H9 (cell line): ENCODE data around the gene RASA3. TPM values are rescaled to one million over a fixed set of nuclear protein-coding genes. Genes with fewer than 3 reads are reported as not detected.

ENCODE experiments used
- DNase-seq: peaks from one replicate; pipeline ENCODE4 v3.0.0-alpha.2; 2017
- H2AFZ ChIP-seq: one replicate; pipeline ENCODE4 v1.6.1; 2013; ENCODE audit warnings: mild to moderate bottlenecking, low read length, control low read depth, moderate library complexity
- H2AK5ac ChIP-seq: 2 replicates; pipeline ENCODE4 v1.6.1; 2013; ENCODE audit warnings: low read length, control low read depth, mixed read lengths; ENCODE audit not compliant: insufficient read length
- H2BK120ac ChIP-seq: one replicate; pipeline ENCODE4 v1.6.1; 2013; ENCODE audit warnings: low read depth, mild to moderate bottlenecking, low read length, control low read depth, inconsistent platforms; ENCODE audit not compliant: poor library complexity, severe bottlenecking
- H2BK12ac ChIP-seq: 2 replicates; pipeline ENCODE4 v1.6.1; 2013; ENCODE audit warnings: low read length, control low read depth, mixed read lengths, low read depth; ENCODE audit not compliant: insufficient read length
- H2BK15ac ChIP-seq: 2 replicates; pipeline ENCODE4 v1.6.1; 2013; ENCODE audit warnings: low read depth, low read length, control low read depth
- H2BK20ac ChIP-seq: one replicate; pipeline ENCODE4 v1.6.1; 2013; ENCODE audit warnings: low read depth, mild to moderate bottlenecking, low read length, control low read depth, inconsistent platforms; ENCODE audit not compliant: poor library complexity, severe bottlenecking
- H2BK5ac ChIP-seq: 2 replicates; pipeline ENCODE4 v1.6.1; 2013; ENCODE audit warnings: low read length, control low read depth, mixed read lengths; ENCODE audit not compliant: insufficient read length
- H3K14ac ChIP-seq: 2 replicates; pipeline ENCODE4 v1.6.1; 2013; ENCODE audit warnings: low read length, control low read depth; ENCODE audit not compliant: insufficient read depth
- H3K18ac ChIP-seq: 2 replicates; pipeline ENCODE4 v1.6.1; 2013; ENCODE audit warnings: low read depth, mild to moderate bottlenecking, mixed read lengths, low read length, control low read depth; ENCODE audit not compliant: insufficient read length
- H3K23ac ChIP-seq: 2 replicates; pipeline ENCODE4 v1.6.1; 2013; ENCODE audit warnings: low read length, control low read depth, mixed read lengths, low read depth; ENCODE audit not compliant: insufficient read length
- H3K23me2 ChIP-seq: 2 replicates; pipeline ENCODE4 v1.6.1; 2013; ENCODE audit warnings: low read depth, mild to moderate bottlenecking, mixed read lengths, low read length, control low read depth; ENCODE audit not compliant: insufficient read length, poor library complexity, severe bottlenecking
- H3K27ac ChIP-seq: 2 replicates; pipeline ENCODE4 v1.5.1; 2013; ENCODE audit warnings: low read length, control low read depth, mixed read lengths, low read depth; ENCODE audit not compliant: insufficient read length
- H3K27me3 ChIP-seq: 2 replicates; pipeline ENCODE4 v1.6.1; 2013; ENCODE audit warnings: low read length, control low read depth, inconsistent platforms; ENCODE audit not compliant: insufficient read depth
- H3K4ac ChIP-seq: 2 replicates; pipeline ENCODE4 v1.6.1; 2013; ENCODE audit warnings: low read depth, mild to moderate bottlenecking, control low read depth, inconsistent platforms, low read length, moderate library complexity
- H3K4me1 ChIP-seq: 2 replicates; pipeline ENCODE4 v1.6.1; 2013; ENCODE audit warnings: low read length, control low read depth, inconsistent platforms; ENCODE audit not compliant: insufficient read depth
- H3K4me2 ChIP-seq: 2 replicates; pipeline ENCODE4 v1.6.1; 2013; ENCODE audit warnings: low read length, control low read depth, mixed read lengths; ENCODE audit not compliant: insufficient read length, insufficient read depth
- H3K56ac ChIP-seq: 2 replicates; pipeline ENCODE4 v1.6.1; 2013; ENCODE audit warnings: low read depth, mild to moderate bottlenecking, mixed read lengths, low read length, control low read depth; ENCODE audit not compliant: insufficient read length
- H3K79me1 ChIP-seq: 2 replicates; pipeline ENCODE4 v1.6.1; 2013; ENCODE audit warnings: low read depth, mild to moderate bottlenecking, moderate library complexity, low read length, control low read depth, inconsistent platforms; ENCODE audit not compliant: insufficient read depth, poor library complexity, severe bottlenecking
- H3K79me2 ChIP-seq: 2 replicates; pipeline ENCODE4 v1.6.1; 2013; ENCODE audit warnings: low read length, control low read depth, inconsistent platforms; ENCODE audit not compliant: insufficient read depth
- H3K9ac ChIP-seq: 2 replicates; pipeline ENCODE4 v1.6.1; 2013; ENCODE audit warnings: low read length, control low read depth, mixed read lengths; ENCODE audit not compliant: insufficient read length; ENCODE audit errors: extremely low read depth
- H3K9me3 ChIP-seq: one replicate; pipeline ENCODE4 v1.6.1; 2013; ENCODE audit warnings: low read depth, low read length, inconsistent platforms; ENCODE audit not compliant: control insufficient read depth
- H3T11ph ChIP-seq: one replicate; pipeline ENCODE4 v1.6.1; 2013; ENCODE audit warnings: mild to moderate bottlenecking, low read length, control low read depth, inconsistent platforms
- H4K20me1 ChIP-seq: one replicate; pipeline ENCODE4 v1.6.1; 2013; ENCODE audit not compliant: control insufficient read depth, insufficient read length, insufficient read depth
- H4K5ac ChIP-seq: 2 replicates; pipeline ENCODE4 v1.6.1; 2013; ENCODE audit warnings: low read depth, mild to moderate bottlenecking, mixed read lengths, low read length, control low read depth; ENCODE audit not compliant: insufficient read length
- H4K8ac ChIP-seq: replicated peaks from 2 replicates; pipeline ENCODE4 v1.6.1; 2013; ENCODE audit warnings: low read length, control low read depth, mixed read lengths, low read depth; ENCODE audit not compliant: insufficient read length
- H4K91ac ChIP-seq: 2 replicates; pipeline ENCODE4 v1.6.1; 2013; ENCODE audit warnings: low read depth, mild to moderate bottlenecking, moderate library complexity, mixed read lengths, low read length, control low read depth; ENCODE audit not compliant: insufficient read length
- H3K27ac Mint-ChIP-seq, 3 experiments: 2 replicates in 2 of 3; 3 replicates in 1 of 3; pipeline ENCODE4 v1.8.0; 2020 to 2021; ENCODE audit warnings: mixed read lengths in 3 of 3, mild to moderate bottlenecking in 1 of 3, moderate library complexity in 1 of 3
- H3K27me3 Mint-ChIP-seq: 2 replicates; pipeline ENCODE4 v1.8.0; 2021; ENCODE audit warnings: low read depth, mild to moderate bottlenecking, moderate library complexity, mixed read lengths
- H3K36me3 Mint-ChIP-seq, 3 experiments: 2 replicates in 2 of 3; 3 replicates in 1 of 3; pipeline ENCODE4 v1.8.0; 2020 to 2021; ENCODE audit warnings: low read depth in 3 of 3, mixed read lengths in 3 of 3; ENCODE audit not compliant: insufficient read depth in 1 of 3
- H3K4me1 Mint-ChIP-seq, 2 experiments: 2 replicates each; pipeline ENCODE4 v1.8.0; 2020; ENCODE audit warnings: mixed read lengths in 2 of 2
- H3K4me3 Mint-ChIP-seq, 2 experiments: 2 replicates in 1 of 2; 3 replicates in 1 of 2; pipeline ENCODE4 v1.8.0; 2020 to 2021; ENCODE audit warnings: mild to moderate bottlenecking in 2 of 2, mixed read lengths in 2 of 2, moderate library complexity in 1 of 2
- H3K9me3 Mint-ChIP-seq, 2 experiments: 2 replicates in 1 of 2; 3 replicates in 1 of 2; pipeline ENCODE4 v1.8.0; 2020; ENCODE audit warnings: mild to moderate bottlenecking in 2 of 2, mixed read lengths in 2 of 2, moderate library complexity in 1 of 2
- CTCF ChIP-seq: fragments of 200-600 bp; sonication (generic); conservative IDR thresholded peaks from 3 replicates; pipeline ENCODE4 v1.8.0; 2021; ENCODE audit warnings: antibody characterized with exemption, mild to moderate bottlenecking
- WGBS: extraction: QIAGEN DNeasy Blood & Tissue Kit; methylation state at CpG from one replicate; pipeline ENCODE4 v1.1.7; 2013; ENCODE audit warnings: missing lambda C conversion rate, low lambda C conversion rate, mixed read lengths; ENCODE audit not compliant: insufficient read length; ENCODE audit errors: extremely low coverage; 5-methylcytosine and 5-hydroxymethylcytosine counted together
- total RNA-seq: library from RNA; stranded (reverse); gene quantifications from 2 replicates; pipeline ENCODE4 v1.2.1, GENCODE V29; 2021

Gene RASA3
- total RNA-seq, 1 experiment from 2014 or later, result 12.3 TPM

- Histone ChIP-seq H3K4me1 (no peaks in the 10 kb centered on the region), H3K9ac (no peak overlapping the region), H3K23ac (no peak overlapping the region), H3K18ac (no peak overlapping the region), H3K79me1 (no peaks in the 10 kb centered on the region), H4K8ac (no peak overlapping the region), H4K91ac (no peak overlapping the region), H3T11ph (no peak overlapping the region), H3K79me2 (no peaks in the 10 kb centered on the region), H2BK12ac (no peak overlapping the region), H3K27me3 (no peaks in the 10 kb centered on the region), H2BK120ac (no peak overlapping the region), H4K20me1 (no peaks in the 10 kb centered on the region), H3K4ac (no peak overlapping the region), H3K56ac (no peak overlapping the region), H2AFZ (no peak overlapping the region), H4K5ac (no peak overlapping the region), H2BK20ac (no peak overlapping the region), H3K23me2 (no peaks in the 10 kb centered on the region), H3K4me2 (no peak overlapping the region), H2AK5ac (no peak overlapping the region), H2BK5ac (no peak overlapping the region), H3K9me3 (no peaks in the 10 kb centered on the region), H3K14ac (no peak overlapping the region; the same call in 1 of the 2 replicates), H2BK15ac (no peak overlapping the region), H3K27ac (no peak overlapping the region)
- no peak for TF ChIP-seq CTCF
- Mint-ChIP-seq H3K27me3 (peaks cover 1% of the 10 kb centered on the region; the same call in 1 of the 2 replicates), H3K36me3 (no peaks in the 10 kb centered on the region; a peak in 1 of 7 replicates), H3K9me3 (no peaks in the 10 kb centered on the region), H3K4me3 (no peak overlapping the region), H3K27ac (no peak overlapping the region), H3K4me1 (peaks cover 7 to 14% of the 10 kb centered on the region in 2 experiments)
- no CpG with 5 or more reads among the region's 41 CpGs for WGBS
- no peak for DNase-seq
These were observed 81.6 kb downstream of the RASA3 start for GRCh38 chr13:114050536-114051450.
